Central memory CD4-positive, alpha-beta T cell (primary cell): ENCODE data around the gene TAF1B.
"Not testable (repeated sequence)": the region's sequence is repeated elsewhere in the genome, so short reads cannot be mapped to it uniquely, and the experiment has no call there.

Experiments
- DNase-seq: peaks from one replicate; pipeline ENCODE4 v3.0.0; 2022

The TAF1B gene

GRCh38 chr2:9832586-9832985, 10.7 kb upstream of the TAF1B start:
- no peak for DNase-seq

DNA sequence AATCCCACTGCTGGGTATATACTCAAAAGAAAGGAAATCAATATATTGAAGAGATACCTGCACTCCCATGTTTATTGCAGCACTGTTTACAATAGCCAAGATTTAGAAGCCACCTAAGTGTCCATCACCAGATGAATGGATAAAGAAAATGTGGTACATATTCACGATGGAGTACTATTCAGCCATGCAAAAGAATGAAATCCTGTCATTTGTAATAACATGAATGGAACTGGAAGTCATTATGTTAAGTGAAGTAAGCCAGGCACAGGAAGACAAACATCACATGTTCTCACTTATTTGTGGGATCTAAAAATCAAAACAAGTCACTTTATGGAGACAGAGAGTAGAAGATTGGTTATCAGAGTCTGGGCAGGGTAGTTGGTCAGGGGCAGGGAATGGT, 8.2 kb upstream of the TAF1B start:
- DNase-seq = not testable (repeated sequence)

GRCh38 chr2:9836074-9836473, 7.2 kb upstream of the TAF1B start:
- DNase-seq = no peak

GRCh38 chr2:9836517-9836916, 6.8 kb upstream of the TAF1B start:
- DNase-seq = no peak

GRCh38 chr2:9837451-9837850, 5.8 kb upstream of the TAF1B start:
- no peak for DNase-seq

- no peak for DNase-seq
These were observed 4.9 kb upstream of the TAF1B start for GRCh38 chr2:9838391-9838790.

- DNase-seq = no peak
These were observed 616 bp upstream of the TAF1B start for GRCh38 chr2:9842487-9843228.

DNA sequence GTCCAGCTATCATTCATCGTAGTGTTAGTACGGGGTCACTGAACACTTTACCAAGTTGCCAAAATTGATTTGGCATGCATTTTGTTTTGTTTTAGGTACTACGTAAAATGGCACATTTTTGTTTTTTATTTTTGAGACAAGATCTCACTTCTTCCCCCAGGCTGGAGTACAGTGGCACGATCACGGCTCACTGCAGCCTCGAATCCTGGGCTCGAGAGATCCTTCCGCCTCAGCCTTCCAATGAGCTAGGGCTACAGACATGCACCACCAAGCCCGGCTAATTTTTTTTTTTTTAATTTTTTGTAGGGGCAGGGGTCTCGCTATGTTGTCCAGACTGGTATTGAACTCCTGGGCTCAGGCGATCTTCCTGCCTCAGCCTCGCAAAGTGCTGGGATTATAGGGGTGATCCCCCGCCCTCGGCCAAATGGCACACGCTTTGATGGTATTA, 786 bp downstream of the TAF1B start:
- DNase-seq = no peak

- DNase-seq = no peak
These were observed 1.3 kb downstream of the TAF1B start for GRCh38 chr2:9844576-9844975.

- DNase-seq = no peak
These were observed 3.3 kb downstream of the TAF1B start for GRCh38 chr2:9846554-9846953.

DNA sequence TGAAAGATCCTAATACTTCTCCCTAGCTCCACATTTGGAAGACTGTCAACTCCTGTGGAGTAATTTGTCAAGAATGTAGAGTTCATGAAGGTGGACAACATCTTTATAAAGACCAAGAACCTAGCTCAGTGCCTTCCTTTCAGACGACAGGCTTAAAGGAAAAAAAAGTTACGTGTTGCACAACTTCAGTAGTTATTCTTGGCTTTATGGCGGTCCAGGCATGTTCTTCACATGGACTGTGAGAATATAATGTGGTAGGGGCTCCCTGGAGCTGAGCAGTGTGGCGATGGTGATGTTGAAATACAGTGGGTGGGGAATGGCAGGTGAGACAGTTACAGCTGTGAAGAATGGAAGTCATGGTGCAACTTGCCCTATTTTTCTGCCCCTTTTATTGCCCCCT, 3.9 kb downstream of the TAF1B start:
- no peak for DNase-seq

DNA sequence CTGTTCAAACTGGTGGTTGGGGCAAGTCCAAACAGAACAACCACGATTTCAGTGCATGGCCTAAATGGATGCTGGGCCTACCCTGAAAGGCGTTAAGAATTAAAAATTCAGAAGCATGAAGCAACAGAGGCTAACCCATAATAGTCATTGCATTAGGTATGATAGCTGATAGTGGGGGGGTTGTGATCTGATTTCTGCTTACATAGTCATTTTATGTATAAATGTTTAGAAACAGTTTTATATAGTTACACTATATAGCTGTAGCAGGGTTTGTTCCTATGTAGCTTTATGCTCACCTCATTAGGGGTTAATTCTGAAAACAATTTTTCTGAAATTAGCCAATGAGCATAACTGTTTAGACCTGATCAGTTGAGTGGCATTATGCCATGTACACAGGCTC, 9.6 kb downstream of the TAF1B start:
- no peak for DNase-seq

GRCh38 chr2:9857814-9858729, 14.8 kb downstream of the TAF1B start:
- no peak for DNase-seq

GRCh38 chr2:9858730-9859068, 15.4 kb downstream of the TAF1B start:
- no peak for DNase-seq

- DNase-seq = not testable (repeated sequence)
These were observed 17.8 kb downstream of the TAF1B start for GRCh38 chr2:9860922-9861580.

DNA sequence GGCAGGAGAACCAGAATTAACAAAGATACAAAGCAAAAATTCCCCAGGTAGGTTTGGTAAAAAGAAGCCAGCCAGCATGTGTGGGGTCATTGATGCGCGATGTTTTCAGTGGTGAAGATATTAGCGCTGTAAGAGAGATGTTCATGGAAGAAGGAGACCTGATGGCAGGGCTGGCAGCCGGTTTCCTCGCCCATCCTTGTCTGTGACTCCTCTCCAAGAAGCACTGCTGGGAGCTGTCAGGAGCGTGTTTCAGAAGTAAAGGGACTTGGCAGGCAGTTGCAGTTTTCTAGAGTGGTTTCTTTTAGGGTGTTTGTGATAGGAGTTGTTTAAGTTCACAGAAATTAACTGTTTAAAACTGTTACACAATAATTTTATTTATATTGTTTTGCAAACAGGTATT, 24.6 kb downstream of the TAF1B start:
- no peak for DNase-seq

DNA sequence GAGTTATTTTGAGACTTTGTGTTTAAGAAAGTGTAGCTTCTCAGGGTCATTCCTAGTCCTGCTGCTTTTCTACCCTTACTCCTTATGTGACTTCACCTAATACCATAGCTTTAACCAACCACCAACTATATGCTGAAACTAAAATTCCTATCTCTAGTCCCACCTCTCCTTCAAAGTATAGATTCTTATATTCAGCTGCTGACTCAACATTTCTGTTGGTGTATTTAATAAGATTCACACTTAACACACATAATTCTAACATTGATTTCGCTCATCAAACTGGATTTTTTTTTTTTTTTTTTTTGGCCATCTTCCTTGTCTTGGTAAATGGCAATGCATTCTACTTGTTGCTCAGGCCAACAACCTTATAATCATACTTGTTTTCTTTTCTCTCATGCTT, 30.1 kb downstream of the TAF1B start:
- no peak for DNase-seq

DNA sequence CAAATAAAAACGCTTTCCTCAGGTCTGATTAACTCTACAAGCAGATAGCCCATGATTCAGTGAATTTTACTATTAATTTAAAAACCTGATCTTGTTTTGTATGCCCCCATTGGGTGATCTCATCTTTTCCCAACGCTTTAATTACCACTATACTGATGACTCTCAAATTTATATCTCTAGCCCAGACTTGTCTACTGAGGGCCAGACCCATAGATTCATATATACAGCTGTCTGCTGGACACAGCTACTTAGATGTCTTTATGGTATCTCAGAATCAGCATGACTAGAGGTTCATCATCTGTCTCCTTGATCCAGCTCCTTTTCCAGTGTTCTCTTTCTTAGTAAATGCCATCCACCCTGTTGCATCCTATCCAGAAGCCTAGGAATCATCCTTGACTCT, 33.8 kb downstream of the TAF1B start:
- no peak for DNase-seq

- DNase-seq = no peak
These were observed 34.5 kb downstream of the TAF1B start for GRCh38 chr2:9877726-9878125.

- no peak for DNase-seq
These were observed 36.4 kb downstream of the TAF1B start for GRCh38 chr2:9879455-9880194.

DNA sequence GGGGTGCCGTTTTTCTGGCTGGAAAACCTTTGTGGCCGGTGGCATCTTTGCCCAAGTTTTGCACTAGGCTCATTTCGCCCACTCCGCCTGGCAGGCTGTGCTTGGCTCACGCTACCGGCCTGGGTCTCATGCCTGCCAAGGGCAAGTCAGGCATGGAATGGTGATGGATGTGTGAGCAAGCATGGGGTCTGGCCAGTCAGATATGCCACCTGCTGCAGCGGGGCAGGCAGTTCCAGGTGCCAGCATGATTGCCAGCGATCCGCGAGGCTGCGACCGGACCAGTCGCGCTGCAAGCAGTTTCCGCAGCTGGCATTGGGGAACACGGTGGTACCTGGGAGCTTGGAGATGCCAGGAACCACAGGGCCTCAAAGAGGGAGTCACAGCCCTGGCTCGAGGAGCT, 40.6 kb downstream of the TAF1B start:
- DNase-seq = no peak

- no peak for DNase-seq
These were observed 41.2 kb downstream of the TAF1B start for GRCh38 chr2:9884436-9884835.
